ENCODE measurements around the gene EXOG.

GRCh38 chr3:38458796-38459498, 37.2 kb upstream of the EXOG start:
- TF ChIP-seq POLR2AphosphoS5 (IDR thresholded peaks at IDR 0.05): peak; percentile 21 to 69 (median 49)
- TF ChIP-seq, protein P1, sequence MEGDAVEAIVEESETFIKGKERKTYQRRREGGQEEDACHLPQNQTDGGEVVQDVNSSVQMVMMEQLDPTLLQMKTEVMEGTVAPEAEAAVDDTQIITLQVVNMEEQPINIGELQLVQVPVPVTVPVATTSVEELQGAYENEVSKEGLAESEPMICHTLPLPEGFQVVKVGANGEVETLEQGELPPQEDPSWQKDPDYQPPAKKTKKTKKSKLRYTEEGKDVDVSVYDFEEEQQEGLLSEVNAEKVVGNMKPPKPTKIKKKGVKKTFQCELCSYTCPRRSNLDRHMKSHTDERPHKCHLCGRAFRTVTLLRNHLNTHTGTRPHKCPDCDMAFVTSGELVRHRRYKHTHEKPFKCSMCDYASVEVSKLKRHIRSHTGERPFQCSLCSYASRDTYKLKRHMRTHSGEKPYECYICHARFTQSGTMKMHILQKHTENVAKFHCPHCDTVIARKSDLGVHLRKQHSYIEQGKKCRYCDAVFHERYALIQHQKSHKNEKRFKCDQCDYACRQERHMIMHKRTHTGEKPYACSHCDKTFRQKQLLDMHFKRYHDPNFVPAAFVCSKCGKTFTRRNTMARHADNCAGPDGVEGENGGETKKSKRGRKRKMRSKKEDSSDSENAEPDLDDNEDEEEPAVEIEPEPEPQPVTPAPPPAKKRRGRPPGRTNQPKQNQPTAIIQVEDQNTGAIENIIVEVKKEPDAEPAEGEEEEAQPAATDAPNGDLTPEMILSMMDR (IDR thresholded peaks at IDR 0.05 in 8 of 11, conservative IDR thresholded peaks at IDR 0.05 in 3 of 11): no peak

All from spleen (tissue), 7 donors.